Stimulated activated CD4-positive, alpha-beta T cell treated with anti-CD3 and anti-CD28 coated beads, Interleukin-12 subunit alpha, Interleukin-12 subunit beta, amount 100 ng/mL, for 48 hours (primary cell): ENCODE results near the gene PATL2.
"Not testable (repeated sequence)": the region's sequence is repeated elsewhere in the genome, so short reads cannot be mapped to it uniquely, and the experiment has no call there.

Experiments
- DNase-seq, 3 donors: peaks; one replicate each; pipeline ENCODE4 v3.0.0-alpha.2; 2020; ENCODE audit warnings: low read depth in 2 of 3, low spot score in 1 of 3

Gene PATL2

GRCh38 chr15:44711096-44711742, at the start of gene PATL2, which contains the start of gene B2M:
Gene PATL2 (minus strand): TSS chr15:44711323. CDS start chr15:44676490, 34,833 bp downstream.
Gene B2M (plus strand): TSS chr15:44711517. CDS start chr15:44711547, 30 bp downstream.
- peak; percentile 90 to 97 (median 95) for DNase-seq

- DNase-seq, result no peak
Observed at GRCh38 chr15:44753345-44753744, 42.2 kb upstream of the PATL2 start.

GRCh38 chr15:44743454-44743853, 32.3 kb upstream of the PATL2 start:
- DNase-seq, result not testable (repeated sequence)

DNA sequence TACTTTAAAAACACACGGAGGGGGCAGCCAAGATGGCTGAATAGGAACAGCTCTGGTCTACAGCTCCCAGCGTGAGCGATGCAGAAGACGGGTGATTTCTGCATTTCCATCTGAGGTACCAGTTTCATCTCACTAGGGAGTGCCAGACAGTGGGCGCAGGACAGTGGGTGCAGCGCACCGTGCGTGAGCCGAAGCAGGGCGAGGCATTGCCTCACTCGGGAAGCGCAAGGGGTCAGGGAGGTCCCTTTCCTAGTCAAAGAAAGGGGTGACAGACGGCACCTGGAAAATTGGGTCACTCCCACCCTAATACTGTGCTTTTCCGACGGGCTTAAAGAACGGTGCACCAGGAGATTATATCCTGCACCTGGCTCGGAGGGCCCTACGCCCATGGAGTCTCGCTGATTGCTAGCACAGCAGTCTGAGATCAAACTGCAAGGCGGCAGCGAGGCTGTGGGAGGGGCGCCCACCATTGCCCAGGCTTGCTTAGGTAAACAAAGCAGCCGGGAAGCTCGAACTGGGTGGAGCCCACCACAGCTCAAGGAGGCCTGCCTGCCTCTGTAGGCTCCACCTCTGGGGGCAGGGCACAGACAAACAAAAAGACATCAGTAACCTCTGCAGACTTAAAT, 28.2 kb upstream of the PATL2 start:
- not testable (repeated sequence) for DNase-seq

GRCh38 chr15:44738340-44738984, 27.3 kb upstream of the PATL2 start:
- no peak for DNase-seq

- no peak for DNase-seq
Observed at GRCh38 chr15:44736181-44736765, 25.1 kb upstream of the PATL2 start, which contains the start of gene TRIM69. Gene TRIM69 (plus strand): TSS chr15:44736528. CDS start chr15:44736705, 177 bp downstream.

DNA sequence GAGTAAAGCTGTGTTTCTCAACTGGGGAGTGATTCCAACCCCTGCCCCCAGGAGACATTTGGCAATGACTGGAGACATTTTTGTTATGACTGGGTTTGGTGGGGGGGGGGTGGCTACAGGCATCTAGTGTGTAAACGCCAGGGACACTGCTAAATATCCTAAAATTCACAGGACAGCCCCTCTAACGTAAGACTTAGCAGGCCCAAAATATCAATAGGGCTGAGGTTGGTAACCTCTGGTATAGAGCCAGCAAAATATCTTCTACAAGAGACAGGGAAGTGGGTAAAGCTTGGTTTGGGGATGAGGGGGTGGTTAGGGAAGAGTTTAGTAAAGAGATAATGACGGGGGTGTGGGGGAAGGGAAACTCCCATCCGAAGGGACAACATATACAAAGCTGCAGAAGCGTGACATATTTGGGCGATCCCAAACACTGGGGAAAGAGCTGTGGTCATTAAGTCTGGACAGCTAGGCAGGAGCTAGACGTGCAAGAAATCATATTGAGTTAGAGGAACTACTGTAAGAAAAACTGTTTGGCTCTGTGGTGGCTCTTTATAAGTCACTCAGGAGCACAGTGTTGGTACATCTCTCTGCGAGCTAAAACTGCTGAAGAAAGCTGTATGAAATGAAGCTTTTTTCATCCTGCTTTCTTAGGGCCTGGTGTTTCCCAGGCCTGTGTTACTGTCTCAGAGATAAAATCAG, 24.5 kb upstream of the PATL2 start:
- no peak for DNase-seq

- no peak for DNase-seq
Observed at GRCh38 chr15:44734839-44735481, 23.8 kb upstream of the PATL2 start.

GRCh38 chr15:44729408-44730127, 18.4 kb upstream of the PATL2 start:
- no peak for DNase-seq

GRCh38 chr15:44728576-44729407, 17.7 kb upstream of the PATL2 start:
- DNase-seq, result peak; percentile 90 to 98 (median 96)

- DNase-seq, result not testable (repeated sequence)
Observed at GRCh38 chr15:44728232-44728575, 17.1 kb upstream of the PATL2 start.

GRCh38 chr15:44727485-44728231, 16.5 kb upstream of the PATL2 start:
- DNase-seq, result no peak

- DNase-seq, result peak in 2 of 3 donors; percentile 55 to 72
Observed at GRCh38 chr15:44726568-44727484, 15.7 kb upstream of the PATL2 start.

DNA sequence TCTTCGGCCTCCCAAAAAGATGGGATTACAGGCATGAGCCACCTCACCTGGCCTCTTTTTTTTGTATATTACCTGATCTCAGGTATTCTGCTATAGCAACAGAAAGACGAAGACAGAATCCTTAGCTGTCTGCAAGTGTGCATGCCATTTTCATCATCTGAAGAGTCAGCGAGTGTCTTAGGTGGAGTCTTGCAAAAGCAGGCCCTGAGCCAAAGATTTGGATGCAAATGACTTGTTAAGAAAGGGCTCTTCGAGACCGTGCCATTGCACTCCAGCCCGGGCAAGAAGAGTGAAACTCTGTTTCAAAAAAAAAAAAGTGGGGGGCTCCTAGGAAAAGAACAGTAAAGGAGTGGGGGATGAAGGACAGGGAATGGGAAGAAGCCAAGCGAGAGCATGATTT, 15.0 kb upstream of the PATL2 start:
- DNase-seq, result no peak

DNA sequence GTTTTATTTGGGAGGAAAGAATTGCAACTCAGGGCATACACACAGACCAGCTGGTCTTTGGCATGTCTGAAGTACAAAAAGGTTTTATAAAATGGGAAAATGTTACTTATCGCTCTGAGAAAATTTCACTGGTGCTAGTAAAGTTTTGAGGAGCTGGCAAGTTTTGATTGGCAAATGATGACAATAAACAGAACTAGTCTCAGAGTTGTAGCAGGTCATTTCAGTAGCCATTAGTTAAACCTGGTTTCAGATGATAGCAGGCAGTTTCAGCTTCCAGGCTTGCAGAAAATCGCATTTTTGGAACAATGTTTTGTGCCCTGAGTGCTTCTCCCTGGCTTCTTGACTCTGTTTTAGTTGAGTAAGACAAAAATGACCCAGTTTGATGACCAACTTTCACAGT, 10.9 kb upstream of the PATL2 start:
- no peak for DNase-seq

- DNase-seq, result no peak
Observed at GRCh38 chr15:44720460-44721176, 9.5 kb upstream of the PATL2 start.

GRCh38 chr15:44720000-44720435, 8.9 kb upstream of the PATL2 start:
- not testable (repeated sequence) for DNase-seq
